HepG2 (cell line): ENCODE results near the gene STX7. TPM values are rescaled to one million over a fixed set of nuclear protein-coding genes. Genes with fewer than 3 reads are reported as not detected.

Source experiments
- ATAC-seq: fragments of 200-7000 bp; cut with Tn5 transposase; 3 replicates; pipeline ENCODE4 v1.9.1; 2020; ENCODE audit warnings: mild to moderate bottlenecking, moderate library complexity
- BruUV-seq: library from RNA; stranded (reverse); fragments of 400-500 nt; replicated peaks from 2 replicates; lab custom pipeline; 2021; lab: Mats Ljungman, UMichigan
- CTCF ChIA-PET: fragments of 300-600 bp; formaldehyde crosslinking; extraction: SDS; loops from one replicate; lab custom pipeline; 2021; ENCODE audit warnings: low total read pairs, inconsistent platforms, low intra/inter-chr PET ratio; lab: Yijun Ruan, JAX
- POLR2A ChIA-PET: fragments of 350-600 bp; sonication (Branson Sonifier 250); formaldehyde crosslinking; loops from one replicate; lab custom pipeline; 2020; ENCODE audit warnings: antibody characterized with exemption, inconsistent platforms; lab: Yijun Ruan, JAX
- DNase-seq: peaks from one replicate; pipeline ENCODE4 v3.0.0-alpha.2; 2015; ENCODE audit warnings: low spot score
- FAIRE-seq: peaks from 3 replicates; lab custom pipeline; 2011; peaks lifted over from hg19 to GRCh38; lab: Jason Lieb, UNC
- H2AFZ ChIP-seq: one replicate; pipeline ENCODE4 v1.6.1; 2011; ENCODE audit warnings: low read length, inconsistent platforms
- H3K27ac ChIP-seq: fragments of 300-600 bp; 3 replicates; pipeline ENCODE4 v1.8.0; 2011; ENCODE audit warnings: mixed run types, mild to moderate bottlenecking, mixed read lengths, low read length, inconsistent platforms; ENCODE audit not compliant: insufficient read depth; ENCODE audit errors: extremely low read length
- H3K27me3 ChIP-seq, 2 experiments: fragments of 200-600 bp in 1 of 2; 2 replicates in 1 of 2; 3 replicates in 1 of 2; pipeline versions ENCODE4 v1.6.0 to v1.8.0; 2011; ENCODE audit warnings: low read length in 2 of 2, mild to moderate bottlenecking in 2 of 2, moderate library complexity in 2 of 2, inconsistent platforms in 1 of 2; ENCODE audit not compliant: insufficient read depth in 2 of 2, control insufficient read depth in 1 of 2
- H3K36me3 ChIP-seq, 2 experiments: fragments of 200-600 bp in 1 of 2; replicated peaks in 1 of 2; 2 replicates in 1 of 2; 3 replicates in 1 of 2; pipeline versions ENCODE4 v1.5.1 to v1.8.0; 2011; ENCODE audit warnings: low read length in 2 of 2, inconsistent platforms in 1 of 2; ENCODE audit not compliant: insufficient read depth in 2 of 2, control insufficient read depth in 1 of 2
- H3K4me1 ChIP-seq: 2 replicates; pipeline ENCODE4 v1.5.1; 2012; ENCODE audit warnings: low read length, inconsistent platforms; ENCODE audit not compliant: insufficient read depth
- H3K4me2 ChIP-seq: 2 replicates; pipeline ENCODE4 v1.6.0; 2011; ENCODE audit warnings: low read depth, low read length, inconsistent platforms
- H3K4me3 ChIP-seq, 3 experiments: fragments of 200-600 bp in 1 of 3; sonication (generic), shearing (Covaris generic) in 1 of 3; replicated peaks in 1 of 3; 2 replicates each; pipeline ENCODE4 v1.5.1; 2011 to 2016; ENCODE audit warnings: low read length in 3 of 3, inconsistent platforms in 2 of 3, low read depth in 2 of 3, mild to moderate bottlenecking in 2 of 3, control low read depth in 1 of 3, mixed read lengths in 1 of 3; ENCODE audit not compliant: insufficient read depth in 1 of 3
- H3K79me2 ChIP-seq: one replicate; pipeline ENCODE4 v1.6.1; 2011; ENCODE audit warnings: low read length, inconsistent platforms; ENCODE audit not compliant: insufficient read depth
- H3K9ac ChIP-seq: 2 replicates; pipeline ENCODE4 v1.6.0; 2011; ENCODE audit warnings: mild to moderate bottlenecking, low read depth, low read length, inconsistent platforms; ENCODE audit not compliant: insufficient read depth
- H3K9me3 ChIP-seq: 2 replicates; pipeline ENCODE4 v1.5.1; 2012; ENCODE audit warnings: mild to moderate bottlenecking, low read length
- H4K20me1 ChIP-seq: 2 replicates; pipeline ENCODE4 v1.6.0; 2011; ENCODE audit warnings: inconsistent platforms, mild to moderate bottlenecking, low read length, moderate library complexity; ENCODE audit not compliant: insufficient read depth
- AFF4 ChIP-seq: sonication (generic); formaldehyde crosslinking; IDR thresholded peaks from 2 replicates; pipeline ENCODE4 v1.4.0; 2020; ENCODE audit warnings: missing genetic modification reagents
- FOXK2 ChIP-seq: fragments of 450-650 bp; IDR thresholded peaks from 2 replicates; pipeline ENCODE4 v1.6.1; 2016
- HMG20B ChIP-seq: conservative IDR thresholded peaks from 2 replicates; pipeline ENCODE4 v1.6.1; 2016; ENCODE audit warnings: missing genetic modification reagents, missing compliant biosample characterization
- KLF6 ChIP-seq: IDR thresholded peaks from 2 replicates; pipeline ENCODE4 v1.8.0; 2016; ENCODE audit warnings: missing biosample characterization, missing genetic modification reagents
- MLLT10 ChIP-seq: sonication (generic); formaldehyde crosslinking; IDR thresholded peaks from 2 replicates; pipeline ENCODE4 v1.4.0; 2020; ENCODE audit warnings: missing genetic modification reagents
- RBM22 ChIP-seq: fragments of 200-400 bp; formaldehyde crosslinking; optimal IDR thresholded peaks from 2 replicates; pipeline ENCODE3; 2017; ENCODE audit warnings: mild to moderate bottlenecking, low read length, moderate library complexity
- SALL1 ChIP-seq: sonication (generic); formaldehyde crosslinking; IDR thresholded peaks from 2 replicates; pipeline ENCODE4 v1.8.0; 2022; ENCODE audit warnings: mild to moderate bottlenecking, missing genetic modification reagents
- TBX3 ChIP-seq: fragments of 450-650 bp; IDR thresholded peaks from 2 replicates; pipeline ENCODE4 v1.6.1; 2017; ENCODE audit warnings: antibody characterized with exemption, mild to moderate bottlenecking, inconsistent platforms, borderline replicate concordance
- WIZ ChIP-seq: sonication (generic); formaldehyde crosslinking; IDR thresholded peaks from 2 replicates; pipeline ENCODE4 v1.5.1; 2020; ENCODE audit warnings: mild to moderate bottlenecking, missing genetic modification reagents
- ZKSCAN1 ChIP-seq: fragments of 150-350 bp; IDR thresholded peaks from 2 replicates; pipeline ENCODE4 v1.6.1; 2014; ENCODE audit warnings: low read length
- ZNF790 ChIP-seq: sonication (generic); formaldehyde crosslinking; IDR thresholded peaks from 2 replicates; pipeline ENCODE4 v1.8.0; 2022; ENCODE audit warnings: missing genetic modification reagents, mild to moderate bottlenecking, borderline replicate concordance
- whole genome bisulfite sequencing: methylation state at CpG from one replicate; pipeline ENCODE4 v1.1.6; 2017; ENCODE audit warnings: low lambda C conversion rate; 5-methylcytosine and 5-hydroxymethylcytosine counted together
- in situ Hi-C: cut with HindIII; loops from 2 replicates; pipeline ENCODE4 v1.10.0; 2017; ENCODE audit warnings: low pct_unique_long_range_greater_than_20kb; ENCODE audit not compliant: extremely low pct_ligation_motif_present
- intact Hi-C: fragments of 100-400 bp; cut with micrococcal nuclease; formaldehyde crosslinking; loops from one replicate; pipeline ENCODE4 v1.10.0; 2022; ENCODE audit not compliant: unreplicated experiment
- polyA plus RNA-seq, 8 experiments: library from polyadenylated mRNA; depleted of rRNA in 3 of 8; stranded (reverse) in 7 of 8; unstranded in 1 of 8; fragments of >200 nt; fragmentation: Illumina TruSeq in 4 of 8; extraction: Trizol in 4 of 8; gene quantifications; 2 replicates each; pipeline versions ENCODE4 v1.2.1 to v1.2.3, GENCODE V29; 2011 to 2016; ENCODE audit warnings: low read depth in 4 of 8, missing spikeins in 1 of 8, mixed read lengths in 1 of 8; ENCODE audit not compliant: insufficient read depth in 1 of 8
- total RNA-seq, 5 experiments: library from RNA; depleted of rRNA; stranded (reverse); fragments of >200 nt; fragmentation: Illumina TruSeq; extraction: Trizol; gene quantifications; 2 replicates each; pipeline ENCODE4 v1.2.3, GENCODE V29; 2016; ENCODE audit warnings: low read depth in 1 of 5
- TF ChIP-seq, protein P1 (sequence below), 2 experiments: sonication (generic) in 1 of 2; formaldehyde crosslinking in 1 of 2; IDR thresholded peaks; 2 replicates each; pipeline versions ENCODE4 v1.5.1 to v1.6.1; 2011 to 2020; ENCODE audit warnings: borderline replicate concordance in 1 of 2, low read depth in 1 of 2, low read length in 1 of 2, mild to moderate bottlenecking in 1 of 2, missing genetic modification reagents in 1 of 2, moderate library complexity in 1 of 2
- TF ChIP-seq, protein P2 (sequence below): sonication (generic); formaldehyde crosslinking; IDR thresholded peaks from 2 replicates; pipeline ENCODE4 v1.5.0; 2020; ENCODE audit warnings: mild to moderate bottlenecking, missing genetic modification reagents
- TF ChIP-seq, protein P3 (sequence below), 2 experiments: fragments of 450-650 bp in 1 of 2; sonication (generic) in 1 of 2; formaldehyde crosslinking; IDR thresholded peaks; 2 replicates each; pipeline versions ENCODE4 v1.5.0 to v1.8.0; 2020 to 2022; ENCODE audit warnings: mild to moderate bottlenecking in 1 of 2, missing genetic modification reagents in 1 of 2

The STX7 gene
- total and polyA plus RNA-seq, 2 of the 13 experiments (the other 11 are each of a cell fraction or from before 2014, with no cell fraction given), result 28.0 to 34.7 TPM

GRCh38 chr6:132404736-132405135 lies 108.2 kb downstream of the STX7 start (continued):
- TF ChIP-seq, protein P1, sequence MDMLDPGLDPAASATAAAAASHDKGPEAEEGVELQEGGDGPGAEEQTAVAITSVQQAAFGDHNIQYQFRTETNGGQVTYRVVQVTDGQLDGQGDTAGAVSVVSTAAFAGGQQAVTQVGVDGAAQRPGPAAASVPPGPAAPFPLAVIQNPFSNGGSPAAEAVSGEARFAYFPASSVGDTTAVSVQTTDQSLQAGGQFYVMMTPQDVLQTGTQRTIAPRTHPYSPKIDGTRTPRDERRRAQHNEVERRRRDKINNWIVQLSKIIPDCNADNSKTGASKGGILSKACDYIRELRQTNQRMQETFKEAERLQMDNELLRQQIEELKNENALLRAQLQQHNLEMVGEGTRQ (IDR thresholded peaks at IDR 0.05; ENCODE audit: low read depth, low read length), result no peak
- TF ChIP-seq, protein P1 (CRISPR knock-in tag; IDR thresholded peaks at IDR 0.05; ENCODE audit: borderline replicate concordance), result no peak
- no peak for TF ChIP-seq MLLT10 (CRISPR knock-in tag)
- no peak for TF ChIP-seq KLF6 (CRISPR knock-in tag)
- no peak for TF ChIP-seq SALL1 (CRISPR knock-in tag)

GRCh38 chr6:132404330-132404729 lies 108.6 kb downstream of the STX7 start:
- peaks cover 12% of the 10 kb centered on the region for H3K4me1 ChIP-seq
- H3K36me3 ChIP-seq, result no peaks in the 10 kb centered on the region
- FAIRE-seq, result no peak
- H3K4me2 ChIP-seq, result no peak overlapping the region
- DNase-seq, result no peak
- H2AFZ ChIP-seq, result no peak overlapping the region
- H3K27ac ChIP-seq, result no peak overlapping the region
- 0% methylated on average over 2 of the region's 2 CpGs for WGBS
- no peak overlapping the region for H3K9ac ChIP-seq
- H4K20me1 ChIP-seq, result no peaks in the 10 kb centered on the region
- H3K79me2 ChIP-seq, result no peaks in the 10 kb centered on the region
- H3K9me3 ChIP-seq, result no peaks in the 10 kb centered on the region
- ChIA-PET POLR2A (no interaction called here), CTCF (no interaction called here)
- BruUV-seq, result no TSS peak
- ATAC-seq, result no peak
- in situ Hi-C loops, result no loop called here
- no peak overlapping the region for H3K4me3 ChIP-seq
- peaks cover 14 to 38% of the 10 kb centered on the region in 2 experiments for H3K27me3 ChIP-seq
- intact Hi-C loops, result loop anchor here (5.0 kb wide), 1 partner anchor 78 kb away; no protein-coding TSS in a partner anchor
- no peak for TF ChIP-seq AFF4 (CRISPR knock-in tag)
- TF ChIP-seq ZNF790, result no peak
- TF ChIP-seq TBX3, result no peak
- TF ChIP-seq FOXK2, result no peak
- TF ChIP-seq WIZ, result no peak
- TF ChIP-seq, protein P2, sequence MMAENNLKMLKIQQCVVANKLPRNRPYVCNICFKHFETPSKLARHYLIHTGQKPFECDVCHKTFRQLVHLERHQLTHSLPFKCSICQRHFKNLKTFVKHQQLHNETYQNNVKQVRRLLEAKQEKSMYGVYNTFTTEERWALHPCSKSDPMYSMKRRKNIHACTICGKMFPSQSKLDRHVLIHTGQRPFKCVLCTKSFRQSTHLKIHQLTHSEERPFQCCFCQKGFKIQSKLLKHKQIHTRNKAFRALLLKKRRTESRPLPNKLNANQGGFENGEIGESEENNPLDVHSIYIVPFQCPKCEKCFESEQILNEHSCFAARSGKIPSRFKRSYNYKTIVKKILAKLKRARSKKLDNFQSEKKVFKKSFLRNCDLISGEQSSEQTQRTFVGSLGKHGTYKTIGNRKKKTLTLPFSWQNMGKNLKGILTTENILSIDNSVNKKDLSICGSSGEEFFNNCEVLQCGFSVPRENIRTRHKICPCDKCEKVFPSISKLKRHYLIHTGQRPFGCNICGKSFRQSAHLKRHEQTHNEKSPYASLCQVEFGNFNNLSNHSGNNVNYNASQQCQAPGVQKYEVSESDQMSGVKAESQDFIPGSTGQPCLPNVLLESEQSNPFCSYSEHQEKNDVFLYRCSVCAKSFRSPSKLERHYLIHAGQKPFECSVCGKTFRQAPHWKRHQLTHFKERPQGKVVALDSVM (CRISPR knock-in tag), result no peak
- no peak for TF ChIP-seq HMG20B (CRISPR knock-in tag)
- no peak for TF ChIP-seq ZKSCAN1
- TF ChIP-seq, protein P3, sequence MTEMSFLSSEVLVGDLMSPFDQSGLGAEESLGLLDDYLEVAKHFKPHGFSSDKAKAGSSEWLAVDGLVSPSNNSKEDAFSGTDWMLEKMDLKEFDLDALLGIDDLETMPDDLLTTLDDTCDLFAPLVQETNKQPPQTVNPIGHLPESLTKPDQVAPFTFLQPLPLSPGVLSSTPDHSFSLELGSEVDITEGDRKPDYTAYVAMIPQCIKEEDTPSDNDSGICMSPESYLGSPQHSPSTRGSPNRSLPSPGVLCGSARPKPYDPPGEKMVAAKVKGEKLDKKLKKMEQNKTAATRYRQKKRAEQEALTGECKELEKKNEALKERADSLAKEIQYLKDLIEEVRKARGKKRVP (CRISPR knock-in tag; IDR thresholded peaks at IDR 0.05), result no peak
- TF ChIP-seq RBM22, result no peak
